Chondrocyte (in vitro differentiated cells): ENCODE measurements around the gene DGKI. TPM values are rescaled to one million over a fixed set of nuclear protein-coding genes. Genes with fewer than 3 reads are reported as not detected.
A peak's percentile ranks its signal among the peaks of the same experiment; 100 is the strongest.

Experiments used
- DNase-seq: peaks from one replicate; pipeline ENCODE4 v3.0.0; 2021; ENCODE audit warnings: mixed read lengths, low spot score
- H3K27ac Mint-ChIP-seq: one replicate; pipeline ENCODE4 v1.8.0; 2021; ENCODE audit warnings: mild to moderate bottlenecking, moderate library complexity, mixed read lengths; ENCODE audit not compliant: unreplicated experiment
- H3K27me3 Mint-ChIP-seq: 2 replicates; pipeline ENCODE4 v1.8.0; 2021; ENCODE audit warnings: low read depth, mixed read lengths
- H3K36me3 Mint-ChIP-seq: 2 replicates; pipeline ENCODE4 v1.8.0; 2021; ENCODE audit warnings: low read depth, mixed read lengths
- H3K4me1 Mint-ChIP-seq: 2 replicates; pipeline ENCODE4 v1.8.0; 2021; ENCODE audit warnings: low read depth, mild to moderate bottlenecking, mixed read lengths
- H3K4me3 Mint-ChIP-seq: one replicate; pipeline ENCODE4 v1.8.0; 2021; ENCODE audit warnings: mild to moderate bottlenecking, moderate library complexity, mixed read lengths; ENCODE audit not compliant: unreplicated experiment
- H3K9me3 Mint-ChIP-seq: 2 replicates; pipeline ENCODE4 v1.8.0; 2021; ENCODE audit warnings: low read depth, mixed read lengths
- total RNA-seq: library from RNA; stranded (reverse); gene quantifications from 3 replicates; pipeline ENCODE4 v1.2.1, GENCODE V29; 2021
- TF ChIP-seq, protein P1 (sequence below): fragments of 200-600 bp; sonication (generic); IDR thresholded peaks from 2 replicates; pipeline ENCODE4 v1.5.0; 2021; ENCODE audit warnings: antibody characterized with exemption, mild to moderate bottlenecking, moderate library complexity

DGKI gene
- total RNA-seq, 1 donor from 2014 or later: 15.3 TPM

DNA sequence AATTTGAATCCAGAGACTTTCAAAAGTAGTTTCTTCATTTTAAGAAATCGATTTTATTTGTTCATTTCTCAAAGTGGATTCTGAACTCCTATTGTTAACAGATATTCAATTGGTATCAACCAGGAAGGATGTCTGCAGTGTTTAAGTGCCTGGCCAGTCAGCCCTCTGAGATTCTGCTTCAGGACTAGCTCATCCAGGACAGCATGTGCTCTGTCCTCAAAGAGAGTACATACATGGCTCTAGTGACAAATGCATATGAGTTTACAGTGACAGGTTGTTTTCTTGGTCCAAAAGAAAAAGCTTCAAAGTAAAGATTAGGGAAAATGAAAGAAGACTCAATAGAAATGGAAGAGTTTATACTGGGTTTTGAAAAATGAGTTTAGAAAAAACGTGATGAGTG lies 494.8 kb downstream of the DGKI start:
- TF ChIP-seq, protein P1, sequence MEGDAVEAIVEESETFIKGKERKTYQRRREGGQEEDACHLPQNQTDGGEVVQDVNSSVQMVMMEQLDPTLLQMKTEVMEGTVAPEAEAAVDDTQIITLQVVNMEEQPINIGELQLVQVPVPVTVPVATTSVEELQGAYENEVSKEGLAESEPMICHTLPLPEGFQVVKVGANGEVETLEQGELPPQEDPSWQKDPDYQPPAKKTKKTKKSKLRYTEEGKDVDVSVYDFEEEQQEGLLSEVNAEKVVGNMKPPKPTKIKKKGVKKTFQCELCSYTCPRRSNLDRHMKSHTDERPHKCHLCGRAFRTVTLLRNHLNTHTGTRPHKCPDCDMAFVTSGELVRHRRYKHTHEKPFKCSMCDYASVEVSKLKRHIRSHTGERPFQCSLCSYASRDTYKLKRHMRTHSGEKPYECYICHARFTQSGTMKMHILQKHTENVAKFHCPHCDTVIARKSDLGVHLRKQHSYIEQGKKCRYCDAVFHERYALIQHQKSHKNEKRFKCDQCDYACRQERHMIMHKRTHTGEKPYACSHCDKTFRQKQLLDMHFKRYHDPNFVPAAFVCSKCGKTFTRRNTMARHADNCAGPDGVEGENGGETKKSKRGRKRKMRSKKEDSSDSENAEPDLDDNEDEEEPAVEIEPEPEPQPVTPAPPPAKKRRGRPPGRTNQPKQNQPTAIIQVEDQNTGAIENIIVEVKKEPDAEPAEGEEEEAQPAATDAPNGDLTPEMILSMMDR: no peak
- Mint-ChIP-seq H3K9me3 (peaks cover 3% of the 10 kb centered on the region), H3K36me3 (no peaks in the 10 kb centered on the region), H3K4me3 (no peak overlapping the region), H3K4me1 (no peaks in the 10 kb centered on the region), H3K27ac (no peak overlapping the region), H3K27me3 (no peaks in the 10 kb centered on the region)
- DNase-seq: no peak

DNA sequence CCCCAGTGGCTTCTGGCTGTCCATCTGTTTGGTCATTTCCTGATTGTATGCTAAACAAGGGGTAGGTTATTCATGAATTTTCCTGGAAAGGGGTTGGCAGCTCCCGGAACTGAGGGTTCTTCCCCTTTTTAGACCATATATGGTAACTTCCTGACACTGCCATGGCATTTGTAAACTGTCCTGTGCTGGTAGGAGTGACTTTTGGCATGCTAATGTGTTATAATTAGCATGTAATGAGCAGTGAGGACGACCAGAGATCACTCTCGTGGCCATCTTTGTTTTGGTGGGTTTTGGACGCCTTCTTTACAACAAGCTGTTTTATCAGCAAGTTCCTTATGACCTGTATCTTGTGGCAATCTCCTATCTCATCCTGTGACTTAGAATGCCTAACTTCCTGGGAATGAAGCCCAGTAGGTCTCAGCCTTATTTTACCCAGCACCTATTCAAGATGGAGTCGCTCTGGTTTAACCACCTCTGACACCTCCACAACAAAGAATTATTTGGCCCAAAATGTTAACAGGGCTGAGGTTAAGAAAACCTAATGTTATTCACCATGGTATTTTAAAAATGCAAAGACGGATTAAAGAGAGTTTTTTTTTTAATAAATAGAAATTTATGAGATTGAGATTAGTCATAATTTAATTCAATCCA lies 500.9 kb downstream of the DGKI start:
- Mint-ChIP-seq H3K27me3 (no peaks in the 10 kb centered on the region), H3K27ac (no peak overlapping the region), H3K36me3 (no peaks in the 10 kb centered on the region), H3K9me3 (no peaks in the 10 kb centered on the region), H3K4me3 (no peak overlapping the region), H3K4me1 (peaks cover 21% of the 10 kb centered on the region)
- no peak for DNase-seq
- TF ChIP-seq, protein P1: no peak

DNA sequence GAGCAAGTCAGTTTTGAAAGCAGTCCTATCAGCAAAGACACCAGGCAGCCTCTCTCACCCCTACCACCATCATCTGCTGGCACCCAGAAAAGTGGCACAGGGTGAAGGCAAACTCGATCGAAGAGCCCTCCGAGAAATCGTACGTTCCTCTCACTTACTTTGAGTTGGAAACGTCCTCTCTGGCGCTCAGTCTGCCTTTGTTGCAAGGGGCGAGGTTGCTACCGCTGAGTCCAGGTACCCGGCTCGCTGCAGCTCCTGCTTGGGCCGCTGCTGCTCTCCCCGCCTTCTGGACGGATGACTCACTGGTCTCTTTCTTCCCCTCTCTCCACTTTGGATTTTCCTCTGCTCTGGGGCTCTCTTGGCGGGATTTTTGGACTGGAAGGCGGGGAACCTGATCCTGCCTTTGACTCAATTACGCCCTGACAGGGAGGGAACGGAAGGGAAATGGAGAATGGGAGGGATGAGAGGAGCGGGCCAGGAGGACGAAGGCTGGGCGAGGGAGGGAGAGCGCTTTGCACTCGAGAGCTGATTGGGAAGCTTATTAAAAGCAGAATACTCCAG lies 503.4 kb downstream of the DGKI start, which contains the start of gene PTN:
TSS of gene PTN (minus strand) at position 453 of the 561 bp plus-strand sequence. CDS start 88,760 bp downstream, outside the sequence.
- Mint-ChIP-seq H3K4me3 (peak within 1 kb of the TSS; percentile 86), H3K27me3 (no peaks in the 10 kb centered on the region), H3K9me3 (peaks cover 8% of the 10 kb centered on the region), H3K36me3 (no peaks in the 10 kb centered on the region), H3K4me1 (peaks cover 21% of the 10 kb centered on the region), H3K27ac (peak within 1 kb of the TSS; percentile 34)
- TF ChIP-seq, protein P1: no peak
- no peak for DNase-seq

DNA sequence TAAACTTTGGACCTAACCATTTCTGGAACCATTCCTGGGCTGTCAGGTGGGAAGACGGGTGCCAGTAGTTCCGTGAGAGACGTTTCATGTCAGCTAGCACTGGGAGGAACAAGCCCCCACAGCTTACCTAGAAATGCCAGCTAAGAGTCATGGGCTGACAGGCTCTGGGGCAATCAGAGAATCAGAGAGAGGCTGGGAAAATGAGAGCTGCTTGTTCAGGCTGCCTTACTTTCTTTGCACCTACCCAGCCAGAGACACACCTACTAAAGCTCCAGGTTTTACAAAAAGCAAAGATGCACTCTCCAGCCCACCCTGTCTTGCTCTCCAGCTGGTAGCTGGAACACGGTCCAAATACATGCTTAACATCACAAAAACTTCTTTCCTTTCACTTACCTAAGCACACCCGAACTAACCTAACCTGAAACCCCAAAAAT lies 503.9 kb downstream of the DGKI start:
- H3K4me1 Mint-ChIP-seq: peaks cover 21% of the 10 kb centered on the region
- H3K27ac Mint-ChIP-seq: no peak overlapping the region
- H3K27me3 Mint-ChIP-seq: no peaks in the 10 kb centered on the region
- peak overlapping the region; percentile 86 for H3K4me3 Mint-ChIP-seq
- TF ChIP-seq, protein P1: no peak
- H3K9me3 Mint-ChIP-seq: peaks cover 8% of the 10 kb centered on the region
- no peaks in the 10 kb centered on the region for H3K36me3 Mint-ChIP-seq
- no peak for DNase-seq

DNA sequence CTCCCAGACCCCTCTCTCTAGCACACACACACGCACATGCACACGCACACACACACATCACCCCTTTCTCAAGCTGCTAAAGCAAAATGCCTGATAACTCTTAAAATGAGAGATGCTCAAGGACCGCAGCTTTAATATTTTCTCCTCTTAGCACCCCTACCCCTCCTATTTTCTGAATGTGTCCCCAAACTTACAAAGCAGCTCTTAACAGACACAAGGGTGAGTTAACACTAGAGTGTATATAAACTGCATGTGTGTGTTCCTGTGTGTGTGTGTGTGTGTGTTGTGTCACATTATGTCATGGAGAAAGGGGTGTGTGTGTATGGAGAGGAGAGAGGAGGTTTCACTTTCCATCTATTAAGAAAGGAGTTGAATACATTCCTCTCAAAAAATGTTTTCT lies 504.5 kb downstream of the DGKI start:
- Mint-ChIP-seq H3K4me1 (peaks cover 21% of the 10 kb centered on the region), H3K27ac (no peak overlapping the region), H3K27me3 (no peaks in the 10 kb centered on the region), H3K36me3 (no peaks in the 10 kb centered on the region), H3K4me3 (no peak overlapping the region), H3K9me3 (peaks cover 8% of the 10 kb centered on the region)
- no peak for DNase-seq
- TF ChIP-seq, protein P1: no peak
